ENCODE measurements around the gene DDX42. TPM values are rescaled to one million over a fixed set of nuclear protein-coding genes. Genes with fewer than 3 reads are reported as not detected.

DDX42 gene
- total and polyA plus RNA-seq, 9 of the 15 experiments (the other 6 are each of a cell fraction or from before 2014, with no cell fraction given), result 16.5 to 149 (median 87.6) TPM

DNA sequence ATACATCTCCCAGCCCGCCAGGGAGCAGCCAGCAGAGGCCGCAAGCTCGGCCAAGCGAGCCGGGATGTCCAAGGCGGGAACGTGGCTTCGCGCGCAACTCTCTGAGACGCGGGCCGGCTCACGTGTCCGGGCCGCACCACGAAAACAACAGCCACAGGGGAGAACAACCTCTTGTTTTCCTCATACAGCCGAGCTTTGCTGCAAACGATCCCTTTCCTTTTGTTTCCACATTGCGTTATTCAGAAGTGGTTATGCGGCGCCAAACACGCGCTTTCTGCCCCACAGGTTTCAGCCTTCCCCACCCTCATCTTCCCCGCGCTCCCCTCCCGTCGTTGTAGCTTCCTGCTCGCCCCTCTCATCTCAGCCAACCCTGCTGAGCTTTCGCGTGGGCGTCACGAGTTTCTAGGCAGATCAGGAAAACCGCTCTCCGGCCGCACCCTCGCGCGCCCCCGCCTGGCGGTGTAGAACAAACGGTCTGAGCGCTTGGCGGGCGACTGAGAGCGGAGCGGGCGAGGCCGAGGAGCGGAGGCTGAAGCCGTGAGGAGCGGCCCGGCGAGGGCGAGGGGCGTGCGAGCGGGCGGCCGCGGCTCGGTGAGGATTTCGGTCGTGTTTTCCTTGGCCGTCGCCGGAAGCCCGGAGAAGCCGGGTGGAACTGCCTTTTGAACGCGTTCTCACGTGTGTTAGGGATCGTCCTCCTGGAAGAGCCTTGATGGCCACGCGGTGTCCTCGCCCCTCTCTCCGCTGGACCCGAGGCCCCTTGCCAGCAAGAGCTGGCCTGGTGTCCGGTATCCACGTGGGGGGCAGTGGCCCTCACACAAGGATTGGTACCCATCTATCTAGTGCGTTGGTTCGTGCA, 75.1 kb downstream of the DDX42 start (continued):
- TF ChIP-seq LCOR (CRISPR knock-in tag; IDR thresholded peaks at IDR 0.05) (peak; percentile 93; the same call in 1 of the 2 replicates), GTF2A2 (tag; IDR thresholded peaks at IDR 0.05) (peak; percentile 75), RUNX1 (IDR thresholded peaks at IDR 0.05; ENCODE audit: low read depth) (peak; percentile 34; the same call in 1 of the 2 replicates), HDGF (IDR thresholded peaks at IDR 0.05) (no peak), ZNF121 (CRISPR knock-in tag; conservative IDR thresholded peaks at IDR 0.05) (peak; percentile 28; the same call in 1 of the 2 replicates), ASH1L (IDR thresholded peaks at IDR 0.05; ENCODE audit: borderline replicate concordance, low read depth, partially characterized antibody) (peak; percentile 92), ZNF232 (CRISPR knock-in tag; IDR thresholded peaks at IDR 0.05) (peak; percentile 98), LEF1 (IDR thresholded peaks at IDR 0.05) (peak; percentile 59; the same call in 1 of the 2 replicates), CXXC5 (CRISPR knock-in tag; IDR thresholded peaks at IDR 0.05) (peak; percentile 90), STAG1 (CRISPR knock-in tag; IDR thresholded peaks at IDR 0.05; ENCODE audit: borderline replicate concordance) (peak; percentile 68), PHF21A (IDR thresholded peaks at IDR 0.05; ENCODE audit: borderline replicate concordance, low read depth) (no peak), PPARD (CRISPR knock-in tag; IDR thresholded peaks at IDR 0.05) (no peak), ARID2 (IDR thresholded peaks at IDR 0.05) (no peak), SMAD3 (CRISPR knock-in tag; conservative IDR thresholded peaks at IDR 0.05) (peak; percentile 65; the same call in 1 of the 2 replicates), DACH1 (IDR thresholded peaks at IDR 0.05; ENCODE audit: partially characterized antibody) (peak; percentile 29), BHLHE40 (IDR thresholded peaks at IDR 0.05; ENCODE audit: low read length) (peak; percentile 96), FOSL1 (tag; conservative IDR thresholded peaks at IDR 0.05) (peak; percentile 48; the same call in 1 of the 2 replicates), RNF2 (IDR thresholded peaks at IDR 0.05) (peak; percentile 97), POLR2H (tag; IDR thresholded peaks at IDR 0.05; ENCODE audit: low read depth) (peak; percentile 44; the same call in 1 of the 2 replicates), TAF15 (IDR thresholded peaks at IDR 0.05; ENCODE audit: low read depth, low read length) (no peak), XRCC5 (IDR thresholded peaks at IDR 0.05; ENCODE audit: low read depth, low read length) (0 out of 2 replicates have a peak, but pooled peaks have one; percentile 59), RBFOX2 (IDR thresholded peaks at IDR 0.05; ENCODE audit: low read depth, low read length) (peak; percentile 96)
- TF ChIP-seq, protein P1, sequence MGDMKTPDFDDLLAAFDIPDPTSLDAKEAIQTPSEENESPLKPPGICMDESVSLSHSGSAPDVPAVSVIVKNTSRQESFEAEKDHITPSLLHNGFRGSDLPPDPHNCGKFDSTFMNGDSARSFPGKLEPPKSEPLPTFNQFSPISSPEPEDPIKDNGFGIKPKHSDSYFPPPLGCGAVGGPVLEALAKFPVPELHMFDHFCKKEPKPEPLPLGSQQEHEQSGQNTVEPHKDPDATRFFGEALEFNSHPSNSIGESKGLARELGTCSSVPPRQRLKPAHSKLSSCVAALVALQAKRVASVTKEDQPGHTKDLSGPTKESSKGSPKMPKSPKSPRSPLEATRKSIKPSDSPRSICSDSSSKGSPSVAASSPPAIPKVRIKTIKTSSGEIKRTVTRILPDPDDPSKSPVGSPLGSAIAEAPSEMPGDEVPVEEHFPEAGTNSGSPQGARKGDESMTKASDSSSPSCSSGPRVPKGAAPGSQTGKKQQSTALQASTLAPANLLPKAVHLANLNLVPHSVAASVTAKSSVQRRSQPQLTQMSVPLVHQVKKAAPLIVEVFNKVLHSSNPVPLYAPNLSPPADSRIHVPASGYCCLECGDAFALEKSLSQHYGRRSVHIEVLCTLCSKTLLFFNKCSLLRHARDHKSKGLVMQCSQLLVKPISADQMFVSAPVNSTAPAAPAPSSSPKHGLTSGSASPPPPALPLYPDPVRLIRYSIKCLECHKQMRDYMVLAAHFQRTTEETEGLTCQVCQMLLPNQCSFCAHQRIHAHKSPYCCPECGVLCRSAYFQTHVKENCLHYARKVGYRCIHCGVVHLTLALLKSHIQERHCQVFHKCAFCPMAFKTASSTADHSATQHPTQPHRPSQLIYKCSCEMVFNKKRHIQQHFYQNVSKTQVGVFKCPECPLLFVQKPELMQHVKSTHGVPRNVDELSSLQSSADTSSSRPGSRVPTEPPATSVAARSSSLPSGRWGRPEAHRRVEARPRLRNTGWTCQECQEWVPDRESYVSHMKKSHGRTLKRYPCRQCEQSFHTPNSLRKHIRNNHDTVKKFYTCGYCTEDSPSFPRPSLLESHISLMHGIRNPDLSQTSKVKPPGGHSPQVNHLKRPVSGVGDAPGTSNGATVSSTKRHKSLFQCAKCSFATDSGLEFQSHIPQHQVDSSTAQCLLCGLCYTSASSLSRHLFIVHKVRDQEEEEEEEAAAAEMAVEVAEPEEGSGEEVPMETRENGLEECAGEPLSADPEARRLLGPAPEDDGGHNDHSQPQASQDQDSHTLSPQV (IDR thresholded peaks at IDR 0.05), result peak; percentile 97
- TF ChIP-seq, protein P2, sequence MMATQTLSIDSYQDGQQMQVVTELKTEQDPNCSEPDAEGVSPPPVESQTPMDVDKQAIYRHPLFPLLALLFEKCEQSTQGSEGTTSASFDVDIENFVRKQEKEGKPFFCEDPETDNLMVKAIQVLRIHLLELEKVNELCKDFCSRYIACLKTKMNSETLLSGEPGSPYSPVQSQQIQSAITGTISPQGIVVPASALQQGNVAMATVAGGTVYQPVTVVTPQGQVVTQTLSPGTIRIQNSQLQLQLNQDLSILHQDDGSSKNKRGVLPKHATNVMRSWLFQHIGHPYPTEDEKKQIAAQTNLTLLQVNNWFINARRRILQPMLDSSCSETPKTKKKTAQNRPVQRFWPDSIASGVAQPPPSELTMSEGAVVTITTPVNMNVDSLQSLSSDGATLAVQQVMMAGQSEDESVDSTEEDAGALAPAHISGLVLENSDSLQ (IDR thresholded peaks at IDR 0.05), result no peak
